GM19395 (cell line): ENCODE results near the gene INPP4B.

Experiments used
- ATAC-seq: cut with Tn5 transposase; IDR thresholded peaks from one replicate; pipeline ENCODE4 v1.9.1; 2021; ENCODE audit warnings: mild to moderate bottlenecking, moderate library complexity; ENCODE audit not compliant: unreplicated experiment

INPP4B gene

DNA sequence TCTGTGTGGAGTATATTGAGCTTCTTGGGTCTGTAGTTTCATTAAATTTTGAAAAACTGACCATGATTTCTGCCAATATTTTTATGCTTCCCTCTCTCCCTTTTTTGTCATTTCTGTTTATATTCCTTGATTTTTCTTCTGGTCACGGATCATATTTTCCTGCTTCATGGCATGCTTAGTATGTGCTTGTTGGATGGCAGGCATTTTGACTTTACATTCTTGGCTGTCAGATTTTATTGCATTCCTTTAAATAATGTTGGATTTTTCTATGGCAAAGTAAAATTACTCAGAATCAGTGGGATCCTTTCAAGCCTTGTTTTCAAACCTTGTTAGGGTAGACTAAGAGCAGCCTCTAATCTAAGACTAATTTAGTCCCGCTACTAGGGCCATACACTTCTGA, 677.9 kb downstream of the INPP4B start:
- ATAC-seq = no peak

DNA sequence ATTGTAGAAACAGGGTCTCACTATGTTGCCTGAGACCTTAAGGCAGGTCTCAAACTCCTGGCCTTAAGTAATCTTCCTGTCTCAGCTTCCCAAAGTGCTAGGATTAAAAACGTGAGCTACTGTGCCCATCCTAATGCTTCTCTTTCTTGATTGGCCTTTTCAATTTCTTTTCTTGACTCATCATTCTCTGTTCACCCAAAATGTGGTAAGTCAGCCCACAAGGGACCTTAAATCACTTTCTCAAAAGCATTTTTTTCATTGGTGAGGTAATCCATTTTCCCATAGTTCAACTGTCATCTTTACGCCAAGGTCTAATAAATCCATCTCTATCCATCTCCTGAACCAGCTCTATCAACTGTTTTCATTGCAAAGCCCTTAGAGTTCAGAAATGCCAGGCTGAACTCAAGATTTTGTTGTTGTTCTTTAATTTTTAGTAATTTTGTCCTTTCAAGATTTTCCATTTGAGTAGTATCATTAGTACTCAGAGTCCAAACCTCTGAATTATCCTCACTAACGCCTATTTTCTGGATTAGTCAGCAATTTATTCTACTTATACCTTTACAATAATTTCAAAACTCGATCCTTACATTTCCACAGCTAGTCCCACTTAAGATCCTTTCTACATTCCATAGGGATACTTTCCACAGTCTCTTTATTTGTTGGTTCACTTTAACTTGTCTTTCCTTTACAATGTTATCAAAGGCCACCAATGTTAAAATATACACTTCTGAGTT, 681.2 kb downstream of the INPP4B start:
- no peak for ATAC-seq

DNA sequence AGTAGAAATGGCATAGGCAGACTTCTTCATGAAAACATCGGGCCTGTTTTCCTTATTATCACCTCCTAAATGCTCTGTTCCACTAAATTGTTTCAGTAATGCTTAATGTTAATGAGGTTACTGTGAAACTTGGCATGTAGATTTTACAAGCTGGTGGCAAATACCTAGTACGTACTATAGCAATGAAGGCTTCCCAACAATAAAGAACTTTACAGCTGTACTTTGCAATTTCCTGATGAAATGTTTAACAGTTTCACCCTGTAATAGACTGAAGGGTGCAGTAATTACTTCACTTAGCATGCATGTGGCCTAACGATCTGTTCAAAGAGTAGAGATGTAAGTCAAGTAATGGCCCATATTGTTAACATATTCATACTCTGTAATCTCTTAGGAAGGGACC, 685.0 kb downstream of the INPP4B start:
- ATAC-seq = no peak

DNA sequence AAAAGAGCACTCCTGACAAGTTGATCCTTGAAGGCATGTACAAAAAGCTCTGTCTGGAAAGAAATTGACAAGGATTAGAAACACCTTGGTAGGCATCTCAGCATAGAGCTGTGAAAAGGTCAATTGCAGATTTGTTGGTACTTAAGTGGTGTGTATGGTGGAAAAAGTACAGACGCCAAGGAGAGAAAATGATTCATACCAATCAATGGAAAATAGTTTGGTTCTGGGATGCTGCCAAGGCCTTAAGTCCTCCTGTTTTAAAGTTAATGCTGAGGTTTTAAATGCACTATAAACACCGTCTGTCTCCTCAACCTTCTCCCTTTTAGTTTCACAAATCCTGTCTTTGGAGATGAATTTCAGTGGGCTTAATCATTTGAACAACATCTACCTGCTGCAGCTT, 685.6 kb downstream of the INPP4B start:
- no peak for ATAC-seq

DNA sequence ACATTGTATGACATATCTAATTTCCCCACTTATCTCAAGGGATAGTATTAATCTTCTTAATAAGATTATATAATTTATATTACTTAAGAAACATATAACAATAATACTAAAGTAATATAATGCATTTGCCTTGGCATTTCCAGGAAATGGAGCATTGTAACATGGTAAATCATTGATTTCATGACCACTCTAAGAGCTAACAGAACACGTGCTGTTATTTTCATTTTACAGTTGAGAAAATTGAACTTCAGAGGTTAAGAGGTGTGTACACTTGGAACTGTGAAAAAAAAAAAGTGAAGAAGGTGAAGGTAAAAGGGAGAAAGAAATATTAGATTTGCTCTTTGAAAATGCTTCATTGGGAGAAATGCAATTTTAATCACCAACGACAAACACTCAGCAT, 687.1 kb downstream of the INPP4B start:
- no peak for ATAC-seq

DNA sequence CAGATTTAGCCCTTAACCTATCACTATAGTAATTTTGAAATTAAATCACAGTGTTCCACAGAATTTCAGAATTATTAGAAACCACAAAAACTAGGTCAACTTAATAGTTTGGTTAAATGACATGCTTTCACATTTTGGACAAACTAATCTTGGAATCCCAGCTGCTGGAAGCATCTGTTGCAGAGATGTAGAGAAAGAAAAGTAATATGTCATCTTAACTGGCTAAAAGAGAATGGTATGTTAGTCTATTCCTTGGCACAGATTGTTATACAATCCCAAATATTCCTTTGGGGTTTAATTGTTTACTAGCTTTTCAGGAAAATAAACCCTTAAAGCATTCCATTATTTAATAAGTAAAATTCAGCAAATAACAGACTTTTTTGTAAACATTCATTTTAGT, 689.8 kb downstream of the INPP4B start:
- no peak for ATAC-seq

DNA sequence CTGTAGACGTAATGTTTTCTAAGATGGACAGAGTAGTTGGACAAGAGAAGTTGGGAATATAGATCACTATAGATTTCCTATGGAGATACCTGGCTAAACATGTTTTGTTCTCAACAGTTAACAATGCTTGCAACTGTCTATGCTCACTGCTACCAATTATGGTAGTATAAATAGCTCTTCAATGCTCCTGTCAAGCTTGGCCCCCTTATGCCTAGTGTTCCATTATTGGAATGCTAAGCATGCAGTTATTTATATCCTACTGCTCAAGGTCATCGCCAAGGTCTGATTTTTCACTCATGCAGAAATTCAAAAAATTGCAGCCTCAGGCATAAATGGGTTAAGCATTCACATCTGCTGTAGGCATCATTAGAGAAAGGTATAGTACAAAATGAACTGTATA, 690.8 kb downstream of the INPP4B start:
- ATAC-seq = no peak

DNA sequence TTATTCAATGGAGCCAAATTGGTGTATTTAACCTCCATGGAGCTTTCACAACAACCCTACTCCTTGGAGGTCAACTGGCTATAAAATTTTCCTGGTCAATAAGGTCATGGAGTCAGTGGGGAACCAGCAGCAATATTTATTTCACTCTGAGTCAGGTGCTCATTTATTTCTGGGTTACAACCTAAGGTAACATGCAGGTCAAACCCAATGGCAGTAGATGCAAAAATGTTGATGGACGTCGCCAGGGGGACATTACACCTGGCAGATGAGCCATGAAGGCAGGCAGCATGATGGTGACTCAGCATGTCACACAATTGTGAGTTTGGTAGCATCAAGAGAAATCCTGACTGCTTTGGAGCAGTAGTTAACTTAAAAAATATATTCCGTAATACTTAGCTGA, 695.6 kb downstream of the INPP4B start:
- ATAC-seq = no peak

DNA sequence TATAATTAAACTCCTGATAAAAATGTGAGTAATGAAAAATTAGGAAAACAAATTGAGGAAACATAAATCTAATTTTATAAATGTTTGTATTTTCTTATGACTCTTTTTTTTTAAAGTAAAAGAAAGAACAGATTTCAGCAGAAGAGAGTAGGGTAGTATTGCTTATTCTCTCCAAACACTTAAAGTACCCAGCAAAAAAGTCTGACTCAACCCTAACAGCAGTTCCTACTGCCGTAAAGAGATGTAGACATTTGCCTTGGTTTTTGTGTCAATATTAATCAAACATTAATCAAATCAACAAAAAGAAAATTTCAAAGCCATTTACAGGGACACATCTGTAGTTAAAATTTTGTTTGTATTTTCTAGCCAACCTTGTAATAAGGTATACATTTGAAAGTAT, 701.3 kb downstream of the INPP4B start:
- no peak for ATAC-seq

DNA sequence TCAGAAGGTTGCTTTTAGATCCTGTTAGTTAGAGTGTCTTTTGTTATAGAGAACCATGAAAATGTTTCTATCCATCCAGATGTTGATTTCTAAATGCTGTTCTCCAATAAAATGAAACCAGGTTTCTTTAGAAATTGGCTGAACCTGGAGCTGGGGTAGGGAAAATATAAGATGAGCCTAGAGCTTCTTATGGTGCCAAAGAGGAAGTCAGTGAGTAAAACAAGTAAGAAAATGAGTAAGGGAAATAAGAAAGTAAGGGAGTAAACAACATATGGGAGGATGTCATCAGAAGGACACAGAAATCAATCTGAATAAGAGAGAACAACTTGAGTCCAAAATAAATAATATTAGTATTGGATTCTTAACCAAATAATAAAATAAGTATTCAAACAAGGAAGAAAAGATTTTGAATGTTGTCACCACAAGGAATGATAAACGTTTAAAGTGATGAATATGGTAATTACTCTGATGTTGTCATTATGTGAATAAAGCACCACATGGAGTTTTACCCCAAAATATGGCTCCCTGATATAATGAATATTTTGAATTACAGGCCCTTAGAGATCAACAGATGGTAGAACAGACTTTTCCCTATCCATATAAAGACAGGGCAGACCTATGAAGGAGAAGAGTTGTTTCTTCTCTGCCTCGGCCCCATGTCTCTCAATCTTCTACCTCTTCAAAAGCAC, 703.6 kb downstream of the INPP4B start:
- no peak for ATAC-seq

DNA sequence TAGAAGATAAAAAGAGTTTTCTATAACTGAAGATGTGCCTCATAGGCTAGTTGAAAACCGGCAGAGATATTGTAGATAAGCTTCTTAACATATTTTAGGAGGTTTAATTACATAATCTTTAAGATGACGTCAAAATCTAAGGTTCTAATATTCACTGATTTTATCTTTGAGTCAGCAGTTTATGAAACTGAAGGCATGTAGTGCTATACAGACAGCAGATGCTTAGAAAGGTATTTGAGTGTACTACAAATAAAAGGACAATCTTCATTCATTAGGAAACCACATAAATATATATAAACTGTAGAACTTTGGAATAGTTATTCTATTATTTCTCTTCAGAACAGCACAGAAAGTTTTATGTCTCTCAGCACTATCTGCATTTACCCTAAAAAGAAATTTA, 704.9 kb downstream of the INPP4B start:
- ATAC-seq = no peak

DNA sequence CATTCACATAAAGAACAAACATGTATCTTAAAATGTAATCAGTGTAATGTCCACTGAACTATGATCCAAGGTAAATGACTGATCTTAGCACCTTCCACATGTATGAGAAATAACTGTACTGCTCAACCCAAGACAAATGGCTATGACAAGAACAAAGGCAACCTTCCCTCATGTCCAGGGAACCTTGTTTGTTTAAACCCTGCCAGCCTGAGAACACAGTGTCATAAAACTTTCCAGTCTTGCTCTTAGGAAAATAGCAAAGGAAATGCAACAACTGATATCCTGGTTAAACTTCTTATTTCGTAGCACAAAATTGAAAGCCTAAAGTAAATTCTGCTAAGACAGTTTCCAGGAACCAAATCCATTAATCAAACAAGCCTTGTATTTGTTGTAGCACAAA, 715.4 kb downstream of the INPP4B start:
- ATAC-seq = no peak

DNA sequence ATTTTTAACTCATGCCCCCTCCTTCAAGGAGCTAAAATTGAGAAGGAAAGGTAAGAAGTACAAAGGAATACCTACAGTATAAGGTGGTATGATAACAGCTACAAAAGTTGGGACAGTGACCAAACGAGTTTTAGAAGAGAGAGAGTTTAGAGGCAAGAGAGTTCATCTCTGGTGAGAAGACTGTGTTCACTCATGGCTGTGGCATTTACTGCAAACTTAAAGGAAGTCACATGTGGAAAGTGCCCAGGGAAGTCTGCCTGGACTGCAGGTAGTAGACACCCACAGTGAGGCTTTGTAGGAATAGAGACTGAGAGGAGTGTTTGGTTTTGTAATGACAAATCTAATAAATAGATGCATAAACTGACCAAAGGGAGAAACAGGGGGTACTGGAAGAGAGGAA, 716.2 kb downstream of the INPP4B start:
- ATAC-seq = no peak

DNA sequence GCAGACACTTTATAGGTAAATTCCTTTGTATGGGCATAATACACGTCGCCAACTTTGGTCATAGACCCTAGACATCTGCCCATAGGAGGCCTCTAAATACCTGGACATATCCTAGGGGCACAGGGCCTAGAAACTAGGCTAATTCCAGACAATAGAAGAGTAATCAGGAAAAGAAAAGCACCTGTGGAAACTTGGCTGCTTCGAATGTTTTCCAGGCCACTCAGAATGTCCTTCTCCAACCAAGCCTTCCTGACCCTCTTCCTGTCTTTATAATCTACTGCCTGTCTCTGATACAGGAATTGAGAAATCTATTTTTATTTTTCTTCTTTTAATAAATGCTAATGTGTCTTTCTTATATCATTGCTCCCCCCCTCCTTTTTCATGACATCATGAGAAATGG, 716.6 kb downstream of the INPP4B start:
- ATAC-seq = no peak

DNA sequence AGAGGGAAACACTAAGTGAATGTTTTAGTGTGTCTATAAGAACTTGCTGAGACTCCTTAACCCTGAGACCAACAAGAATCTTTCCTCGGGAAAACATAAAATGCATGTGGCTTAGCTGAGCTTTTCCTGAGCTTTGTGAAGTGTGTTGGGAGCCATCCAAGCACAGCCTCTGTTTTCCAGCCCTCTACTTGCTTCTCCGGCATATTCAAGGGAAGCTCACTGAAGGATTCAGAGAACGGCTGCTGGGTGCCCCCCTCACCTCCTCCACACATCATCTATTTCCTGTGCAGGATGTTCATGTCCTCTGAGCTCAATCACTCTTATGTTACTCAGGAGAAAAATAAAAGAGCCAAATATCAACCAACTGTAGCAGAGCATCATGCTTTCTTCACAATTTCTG, 717.6 kb downstream of the INPP4B start:
- no peak for ATAC-seq

DNA sequence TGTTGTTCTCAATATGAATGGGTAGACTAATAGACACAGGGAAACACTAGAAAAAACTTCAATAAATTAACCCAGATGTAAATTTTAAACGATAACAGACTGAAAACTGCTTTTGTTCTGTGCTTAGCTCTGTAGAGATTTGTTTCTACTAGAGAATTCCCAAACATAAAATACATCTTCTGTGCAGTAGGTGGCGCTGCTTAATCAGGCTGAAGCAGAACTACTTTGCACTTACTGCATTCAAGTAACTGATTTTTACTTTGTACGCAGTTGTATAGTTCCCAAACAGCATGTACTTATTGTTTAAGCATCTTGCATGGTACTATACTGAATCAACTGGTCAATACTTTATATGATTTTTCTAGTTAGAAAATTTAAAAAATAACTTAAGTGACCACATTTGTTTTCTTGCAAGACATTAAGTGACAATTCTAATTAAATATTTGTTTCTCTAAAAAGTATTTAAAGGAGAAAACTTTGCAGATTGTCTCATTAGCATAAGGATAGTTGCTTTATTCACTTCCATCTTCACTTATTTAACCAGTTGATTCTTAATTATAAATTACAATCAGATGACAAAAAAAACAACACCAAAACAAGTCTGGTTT, 719.1 kb downstream of the INPP4B start:
- ATAC-seq = peak; percentile 87

DNA sequence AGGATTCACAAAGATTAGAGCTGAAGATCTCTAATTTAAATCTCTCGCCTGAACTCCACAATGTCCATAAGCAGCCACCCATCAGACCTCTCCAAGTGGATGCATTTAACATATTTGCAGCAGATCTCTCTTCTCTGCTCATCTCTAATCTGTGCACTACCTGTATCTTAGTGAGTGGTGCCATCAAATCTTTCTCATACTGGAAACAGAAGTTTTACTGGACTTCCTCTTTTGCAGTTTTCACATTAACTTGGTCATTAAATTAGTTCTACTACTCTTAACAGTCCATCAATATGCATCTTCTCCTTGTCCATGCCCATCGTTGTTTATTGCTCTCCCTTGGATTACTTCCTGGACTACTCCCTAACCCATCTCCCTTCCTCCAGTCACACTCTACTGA, 721.2 kb downstream of the INPP4B start:
- no peak for ATAC-seq

DNA sequence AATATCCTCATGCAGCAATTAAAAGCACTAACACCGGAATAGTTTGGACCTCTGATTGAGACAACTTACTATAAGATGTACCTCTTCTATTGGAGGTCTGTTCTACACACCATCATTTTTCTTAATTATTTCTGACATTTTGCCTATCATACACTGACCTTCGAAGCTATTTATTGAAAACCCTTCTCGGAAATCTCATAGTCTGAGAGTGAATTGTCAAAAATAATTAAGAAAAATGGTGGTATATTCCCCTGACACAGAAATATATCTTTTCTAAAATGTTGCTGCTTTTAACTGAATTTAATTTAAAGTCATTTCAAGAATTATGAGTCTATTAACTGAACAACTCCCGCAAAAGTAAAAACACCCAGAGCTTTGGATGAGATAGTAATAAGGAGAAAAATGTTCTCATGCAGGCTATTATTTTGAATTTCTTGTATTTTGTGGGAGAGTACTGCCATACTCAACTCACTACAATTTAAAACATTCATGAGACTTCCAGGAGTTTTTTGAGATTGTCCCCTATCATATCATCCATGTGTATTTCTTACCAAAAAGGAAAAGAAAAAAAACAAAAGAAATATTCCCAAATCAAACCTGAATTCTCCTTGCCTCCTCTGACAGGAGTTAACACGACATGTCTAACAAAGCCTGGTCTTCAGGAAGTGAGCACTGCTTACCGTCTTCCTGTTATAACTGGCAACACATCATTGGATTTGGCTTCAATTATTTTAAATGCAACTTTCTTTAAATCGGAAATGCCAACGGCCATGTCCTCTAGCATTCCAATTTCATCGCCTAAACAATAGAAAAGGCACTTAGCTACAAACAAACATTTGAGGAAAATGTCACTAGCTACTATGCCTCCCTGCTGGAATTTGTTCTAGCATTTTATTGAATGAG, 724.4 kb downstream of the INPP4B start:
- ATAC-seq = no peak

DNA sequence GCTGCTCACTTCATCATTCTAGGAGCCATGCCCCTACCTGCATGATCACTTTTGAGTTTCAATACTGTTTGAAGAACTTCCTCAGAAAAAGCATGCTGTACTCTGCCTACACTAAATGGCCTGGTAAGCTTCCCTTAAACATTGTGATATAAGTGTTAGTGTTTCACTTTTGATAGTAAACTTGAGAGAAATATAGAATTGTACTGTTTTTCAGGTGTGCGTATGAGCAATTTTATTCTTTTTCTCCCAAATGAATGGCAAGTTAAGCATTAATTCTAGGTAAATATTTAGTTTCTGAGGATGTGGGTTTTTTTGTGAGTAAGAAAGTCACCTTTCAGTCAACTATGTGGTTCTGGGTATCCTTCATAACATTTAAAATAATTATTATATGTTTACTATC, 725.2 kb downstream of the INPP4B start:
- peak; percentile 74 for ATAC-seq

DNA sequence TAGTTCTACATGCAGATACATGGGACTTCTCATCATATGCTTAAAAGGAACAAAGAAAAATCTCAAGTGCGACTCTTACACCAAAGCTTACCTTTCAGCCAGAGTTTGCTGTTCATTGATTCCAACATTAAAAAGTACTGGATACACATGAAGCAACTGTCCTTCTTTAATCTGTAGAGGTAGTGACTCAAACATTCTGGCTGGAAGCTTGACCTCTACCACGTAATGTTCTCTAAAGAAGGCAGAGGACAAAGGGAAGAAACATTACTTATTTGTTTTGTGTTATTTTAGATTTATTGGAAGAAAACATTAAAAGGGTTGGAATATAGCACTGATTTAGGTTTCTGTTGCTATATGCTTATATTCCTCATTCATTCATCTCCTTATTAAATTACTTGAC, 733.6 kb downstream of the INPP4B start:
- ATAC-seq = no peak

DNA sequence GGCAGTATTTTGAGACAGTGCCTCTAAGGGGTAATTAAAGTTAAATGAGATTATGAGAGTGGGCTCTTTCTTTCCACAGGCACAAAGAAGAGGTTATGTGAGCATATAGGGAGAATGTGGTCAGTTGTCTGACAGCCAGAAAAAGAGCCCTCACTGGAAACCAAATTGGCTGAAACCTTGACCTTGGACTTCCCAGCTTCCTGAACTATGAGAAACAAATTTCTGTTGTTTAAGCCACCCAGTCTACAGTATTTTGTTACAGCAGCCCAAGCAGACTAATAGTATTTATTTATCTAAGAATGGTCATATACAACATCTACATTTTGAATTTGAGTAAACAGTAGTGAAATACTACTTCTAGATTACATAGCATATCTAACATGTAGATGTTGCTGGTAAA, 736.0 kb downstream of the INPP4B start:
- ATAC-seq = no peak
